ENCODE data around the gene BZW2.
A peak's percentile ranks its signal among the peaks of the same experiment; 100 is the strongest.

The BZW2 gene
- 35.2 to 42.1 reads per million in 2 donors for total RNA-seq

DNA sequence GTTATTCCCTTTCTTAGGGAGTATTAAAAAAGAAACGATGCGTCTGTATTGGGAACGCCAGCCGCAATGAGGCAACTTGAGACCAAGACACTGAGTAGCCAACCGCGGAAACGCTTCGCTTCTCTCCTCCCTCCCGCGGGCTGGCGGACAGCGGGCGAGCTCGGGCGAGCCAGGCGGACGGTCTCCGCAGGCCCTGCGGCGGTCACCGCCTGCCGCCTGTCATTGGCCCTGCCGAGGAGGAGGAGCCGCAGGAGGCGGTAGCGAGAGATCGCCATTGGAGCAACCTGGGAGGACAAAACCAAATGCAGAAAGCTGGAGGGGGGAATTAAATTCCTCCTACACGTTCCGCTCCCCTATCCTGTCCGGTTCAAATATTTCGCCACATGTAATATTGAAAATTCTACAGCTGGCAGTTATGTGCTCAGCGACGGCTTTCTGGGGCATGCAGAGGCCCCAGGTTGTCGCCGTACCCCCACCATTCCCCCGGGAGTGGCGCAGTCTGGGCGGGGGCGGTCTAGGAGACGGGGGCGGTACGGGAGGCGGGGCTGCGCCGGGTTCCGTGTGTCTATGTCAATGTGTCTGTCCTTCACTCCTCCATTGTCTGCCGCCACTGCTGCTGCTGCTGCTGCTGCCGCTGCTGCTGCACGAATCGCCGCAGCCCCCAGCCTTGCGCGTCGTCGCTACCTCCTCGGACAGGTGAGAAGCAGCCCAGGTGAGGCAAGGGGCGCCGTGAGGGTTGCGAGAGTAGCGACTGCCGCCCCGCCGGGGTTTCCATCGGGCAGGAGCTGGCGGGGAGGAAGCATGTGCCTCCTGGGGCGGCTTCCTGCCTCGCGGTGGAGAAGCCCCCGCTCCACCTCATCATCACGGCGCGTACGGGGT, at the start of gene BZW2, which contains the start of gene ANKMY2:
TSS of gene BZW2 (plus strand) at position 589 of the 879 bp plus-strand sequence. CDS start 19,263 bp downstream, outside the sequence.
TSS of gene ANKMY2 (minus strand) at position 162 of the 879 bp plus-strand sequence. CDS start 181 bp downstream, outside the sequence.
- DNase-seq = peak; percentile 83

DNA sequence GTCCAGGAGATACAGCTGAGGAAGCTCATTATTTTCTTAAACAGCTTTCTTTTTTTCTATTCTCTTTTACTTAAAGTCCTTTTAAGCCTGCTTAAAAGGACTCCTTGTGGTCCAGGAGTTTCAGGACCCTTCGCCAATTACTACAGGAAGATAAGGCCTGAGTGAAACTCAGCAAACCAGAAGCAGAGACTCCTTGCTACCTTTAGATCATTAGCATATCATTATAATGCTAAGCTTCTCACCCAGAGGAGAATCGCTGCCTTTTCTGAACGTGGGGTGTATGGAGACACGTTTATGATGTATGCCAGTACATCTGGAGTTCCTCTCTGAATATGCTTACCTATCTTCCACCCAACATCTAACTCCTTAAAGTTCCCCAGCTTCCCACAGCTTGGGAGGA, 48.0 kb upstream of the BZW2 start:
- DNase-seq = no peak

DNA sequence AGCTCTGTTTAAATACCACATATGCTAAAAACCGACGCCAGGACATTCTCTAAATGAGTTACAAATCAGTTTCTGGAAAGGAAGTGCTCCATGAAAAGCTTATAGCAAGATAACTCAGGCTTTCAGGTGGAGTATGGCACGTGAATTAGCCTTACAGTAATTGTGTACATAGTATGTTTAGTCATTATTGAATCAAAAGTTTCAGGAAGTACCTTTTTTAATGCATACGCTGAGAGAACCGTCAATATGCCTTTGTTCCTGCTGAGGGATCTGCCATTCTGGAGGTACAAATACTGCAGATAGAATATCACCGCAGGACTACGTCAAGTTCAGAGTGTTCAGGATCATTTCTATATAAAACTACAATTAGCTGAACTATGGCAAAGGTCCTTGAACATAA, 46.1 kb upstream of the BZW2 start:
- DNase-seq = no peak

DNA sequence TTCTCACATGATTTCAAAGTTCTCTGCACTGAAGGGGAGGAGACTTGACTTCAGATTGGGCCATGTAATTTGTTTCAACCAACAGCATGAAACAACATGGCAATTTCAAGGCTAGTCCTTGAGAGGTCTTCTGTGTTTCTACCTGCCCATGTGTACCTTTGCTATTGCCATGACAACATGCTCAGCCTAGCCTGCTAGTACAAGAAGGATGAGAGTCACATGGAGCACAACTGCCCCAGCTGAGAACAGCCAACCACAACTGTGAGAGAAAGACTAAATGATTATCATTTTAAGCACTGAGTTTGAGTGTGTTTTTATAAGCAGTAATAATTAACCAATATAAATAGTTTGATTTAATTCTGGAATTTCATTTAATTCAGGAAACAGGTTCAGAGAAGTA, 42.3 kb upstream of the BZW2 start:
- no peak for DNase-seq

DNA sequence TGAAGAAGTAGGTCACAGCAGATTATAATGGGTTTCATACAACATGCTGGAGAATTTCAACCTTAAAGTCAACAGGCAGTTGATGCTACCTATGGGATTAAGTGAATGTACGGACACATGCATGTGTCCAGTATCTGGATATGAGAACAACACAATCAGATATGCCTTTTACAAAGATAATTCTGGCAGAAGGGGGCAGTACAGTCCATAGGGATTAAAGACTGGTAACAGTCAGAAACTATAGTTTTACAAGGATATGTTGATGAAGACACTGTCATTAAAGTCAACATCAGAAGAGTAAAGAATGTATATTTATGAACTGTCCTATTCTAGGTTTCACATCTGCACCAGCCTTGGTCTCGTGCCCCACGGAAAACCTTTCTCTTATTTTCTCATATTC, 41.9 kb upstream of the BZW2 start:
- DNase-seq = no peak

DNA sequence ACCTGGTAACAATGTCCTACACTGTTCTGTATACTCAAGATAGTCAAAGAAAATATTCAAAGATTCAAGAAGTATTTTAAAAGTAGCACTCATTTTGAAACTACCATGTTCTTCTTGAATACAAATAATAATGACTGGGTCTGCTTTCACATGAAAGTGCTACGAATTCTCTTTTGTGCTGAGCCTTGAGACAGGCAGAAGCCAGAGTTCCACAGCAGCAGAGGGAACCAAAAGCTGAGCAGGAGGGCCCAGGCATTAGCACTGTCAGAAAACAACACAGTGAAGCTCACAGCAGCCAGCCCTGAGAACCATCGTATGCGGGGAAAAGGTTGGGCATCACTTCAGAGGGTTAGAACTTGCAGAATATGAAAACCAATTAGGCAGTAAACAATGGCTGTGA, 39.3 kb upstream of the BZW2 start:
- no peak for DNase-seq

DNA sequence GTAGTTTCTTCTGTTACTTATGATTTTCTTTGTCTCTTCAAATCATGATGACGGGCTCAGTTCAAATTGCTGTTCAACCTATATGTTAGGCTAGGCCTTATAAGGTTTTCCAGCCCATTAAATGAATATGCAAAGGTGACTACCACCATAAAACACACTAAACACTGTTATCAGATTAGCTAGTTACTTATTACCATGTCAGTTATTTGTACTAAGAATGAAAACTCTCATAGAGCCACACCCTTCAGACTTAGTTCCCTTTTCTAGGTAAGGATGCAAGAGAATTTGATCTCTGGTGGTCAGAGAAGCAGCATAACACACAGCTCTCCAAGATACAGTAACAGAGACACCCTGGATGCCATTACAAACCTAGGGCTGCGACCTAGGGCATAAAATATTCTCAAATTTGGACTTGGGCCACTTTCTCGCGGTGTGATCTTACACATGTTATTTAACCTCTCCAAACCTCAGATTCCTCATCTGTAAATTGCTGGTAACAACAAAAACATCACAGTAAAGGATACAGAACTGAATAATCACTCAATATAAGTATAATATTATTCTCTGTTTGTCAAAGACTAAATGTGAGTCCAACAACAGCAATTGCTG, 36.0 kb upstream of the BZW2 start:
- DNase-seq = no peak

DNA sequence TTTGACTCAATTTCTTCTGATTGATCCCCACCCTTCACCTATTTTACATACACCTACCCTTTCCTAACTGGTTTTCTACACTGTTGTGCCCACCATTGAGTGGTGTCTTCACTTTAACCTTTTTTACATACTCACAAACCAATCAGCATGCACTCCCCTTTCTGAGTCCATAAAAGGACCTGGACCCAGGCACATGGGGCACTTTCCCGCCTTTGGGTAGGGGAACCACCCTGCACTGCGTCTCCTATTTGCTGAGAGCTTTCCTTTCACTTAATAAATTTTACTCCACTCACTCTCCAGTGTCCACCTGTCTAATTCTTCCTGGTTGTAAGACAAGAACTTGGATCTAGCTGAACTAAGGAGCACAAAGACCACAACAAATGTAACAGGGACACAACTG, 34.3 kb upstream of the BZW2 start:
- no peak for DNase-seq

DNA sequence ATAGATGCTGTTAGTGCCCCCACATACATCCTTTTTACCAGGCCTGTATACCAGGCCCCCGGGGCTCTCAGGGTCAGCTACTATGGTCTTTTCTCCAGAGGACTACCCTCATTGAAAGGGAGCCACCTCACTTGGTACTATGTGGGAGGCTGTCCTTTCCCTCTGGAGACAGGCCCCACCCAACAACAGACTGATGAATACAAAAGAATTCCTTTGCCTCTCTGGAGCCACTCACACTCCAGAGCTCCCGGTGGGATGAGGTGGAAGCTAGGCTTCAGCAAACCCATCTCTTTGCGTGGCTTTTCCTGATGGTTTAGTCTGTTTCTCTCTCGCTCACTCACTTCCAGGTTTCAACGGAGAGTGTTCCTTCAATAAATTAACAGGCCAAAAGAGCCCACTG, 30.8 kb upstream of the BZW2 start:
- DNase-seq = no peak

DNA sequence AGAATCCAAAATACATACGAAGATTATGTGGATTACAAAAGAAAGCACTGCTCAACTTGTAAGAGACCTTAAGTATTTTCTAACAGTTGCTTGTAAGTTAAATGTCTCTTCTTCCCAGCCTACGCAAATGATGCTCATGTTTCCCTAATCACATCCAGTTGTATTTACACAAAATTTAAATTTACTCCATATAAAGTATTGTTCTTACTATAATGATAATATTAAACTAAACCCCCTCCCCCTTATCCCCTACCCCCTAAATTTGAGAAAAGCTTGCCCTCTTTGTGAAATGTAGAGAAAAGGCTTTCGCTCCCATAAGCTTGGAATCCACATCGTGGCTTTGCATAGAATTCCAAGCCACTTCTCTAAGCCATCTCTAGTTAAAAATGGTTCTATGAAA, 29.9 kb upstream of the BZW2 start:
- no peak for DNase-seq

DNA sequence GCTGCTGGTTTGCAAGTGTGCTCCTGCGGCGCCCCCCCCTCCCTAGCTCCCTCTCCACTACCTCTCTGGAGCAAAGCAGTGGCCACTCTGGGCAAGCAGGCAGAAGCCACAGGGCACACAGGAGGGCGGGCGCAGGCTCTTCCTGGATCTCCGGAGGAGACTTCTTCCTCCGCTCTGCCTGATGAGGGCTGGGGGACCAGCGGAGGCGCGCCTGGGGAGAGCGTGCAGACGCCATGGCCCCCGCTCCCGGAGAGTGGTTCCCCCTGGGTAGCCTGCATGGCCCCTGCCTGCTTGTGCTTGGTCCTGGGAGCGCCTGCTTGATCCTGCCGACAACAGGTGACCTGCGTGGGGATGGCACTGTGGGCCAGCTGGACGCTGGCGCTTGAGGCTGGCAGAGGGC, 29.4 kb upstream of the BZW2 start:
- DNase-seq = no peak

DNA sequence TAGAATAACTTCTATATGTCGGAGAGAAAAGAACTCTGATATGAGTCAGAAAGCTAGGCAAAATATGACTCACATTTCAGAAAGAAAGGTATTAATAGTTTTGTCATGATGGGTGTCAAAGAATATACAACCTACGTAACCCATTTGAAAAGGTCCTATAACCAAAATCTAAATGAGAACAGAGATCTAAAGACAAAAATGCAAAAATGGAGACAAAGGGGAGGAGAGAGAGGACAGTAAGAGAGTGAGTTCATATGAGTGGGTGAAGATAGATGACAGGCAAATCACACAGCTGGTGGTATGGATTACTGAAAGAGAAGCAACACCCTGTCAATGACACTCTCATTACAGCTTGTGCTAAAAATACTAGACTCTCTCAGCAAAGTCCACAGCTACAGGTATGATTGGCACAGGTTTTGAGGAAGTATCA, 26.0 kb upstream of the BZW2 start:
- no peak for DNase-seq

DNA sequence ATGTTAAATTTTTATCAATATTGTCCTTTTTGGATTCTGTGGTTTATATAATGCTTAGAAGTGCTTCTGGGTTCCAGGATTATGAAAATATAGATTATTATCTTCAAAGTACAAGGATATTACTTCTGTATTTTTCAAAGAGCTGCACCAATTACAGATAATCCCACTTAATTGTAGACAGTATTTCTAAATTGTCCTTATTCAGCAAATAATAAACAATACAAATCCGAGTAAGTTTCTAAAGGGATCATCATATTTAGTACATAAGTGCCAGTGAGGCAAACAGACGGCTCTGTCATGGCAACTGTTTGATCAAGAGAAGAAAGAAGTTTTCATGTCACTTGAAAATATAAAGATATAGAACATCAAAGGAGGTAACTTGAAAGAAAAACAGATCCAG, 19.6 kb upstream of the BZW2 start:
- no peak for DNase-seq

DNA sequence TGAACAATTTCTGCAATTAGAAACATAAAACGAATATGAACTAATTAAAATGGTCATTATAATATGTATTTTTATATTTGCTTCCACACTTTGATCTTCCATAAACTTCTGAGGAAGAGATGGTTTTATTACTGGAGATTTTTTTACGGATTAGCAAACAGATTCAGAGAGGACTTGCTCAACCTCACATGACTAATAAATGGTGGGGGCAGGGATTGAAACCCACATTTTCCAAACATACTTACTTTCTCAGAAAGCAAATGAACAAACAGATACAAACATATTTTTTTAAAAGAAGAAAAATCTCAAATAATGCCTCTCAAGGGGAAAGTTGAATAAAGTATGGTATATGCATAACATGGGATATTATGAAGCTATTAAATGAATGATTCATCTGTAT, 18.7 kb upstream of the BZW2 start:
- DNase-seq = no peak

DNA sequence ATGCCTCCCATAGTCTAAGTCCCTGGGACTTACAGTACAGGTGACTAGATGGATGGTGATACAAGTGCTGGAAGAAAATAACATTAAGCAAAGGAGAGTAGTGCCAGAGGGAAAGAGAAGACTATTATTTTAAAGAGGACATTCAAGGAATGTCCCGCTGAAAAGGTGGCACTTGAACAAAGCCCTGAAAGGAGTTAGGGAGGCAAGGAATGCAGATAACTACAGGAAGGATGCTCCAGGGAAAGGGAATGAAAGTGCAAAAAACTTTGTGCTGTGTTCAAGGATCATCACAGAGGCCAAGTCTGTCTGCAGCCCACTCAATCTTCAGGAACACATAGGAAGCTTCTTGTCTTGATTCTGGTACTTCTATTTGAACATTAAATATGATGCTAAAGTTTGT, 15.3 kb upstream of the BZW2 start:
- DNase-seq = no peak

DNA sequence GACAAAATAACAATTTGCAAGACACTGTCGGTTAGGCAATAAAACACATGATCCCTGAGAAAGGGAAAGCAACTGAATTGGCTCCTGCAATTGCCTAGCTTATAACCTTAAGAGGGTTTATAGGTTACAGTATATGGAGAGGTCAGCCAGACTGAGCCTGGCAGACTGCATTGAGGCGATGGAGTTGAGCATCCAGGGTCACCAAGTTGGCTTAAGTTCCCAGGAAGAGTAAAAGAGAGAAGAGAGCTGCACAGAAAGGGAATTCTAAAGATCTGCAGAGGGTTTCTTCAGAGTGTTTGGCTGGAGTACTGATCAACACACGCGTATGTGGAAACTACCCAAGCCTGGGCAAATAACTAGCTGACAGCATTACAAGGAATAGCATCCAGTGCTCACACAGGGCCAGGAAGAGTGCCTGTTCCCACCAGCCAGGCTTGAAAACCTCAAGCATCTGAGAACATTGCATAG, 11.7 kb upstream of the BZW2 start:
- no peak for DNase-seq

DNA sequence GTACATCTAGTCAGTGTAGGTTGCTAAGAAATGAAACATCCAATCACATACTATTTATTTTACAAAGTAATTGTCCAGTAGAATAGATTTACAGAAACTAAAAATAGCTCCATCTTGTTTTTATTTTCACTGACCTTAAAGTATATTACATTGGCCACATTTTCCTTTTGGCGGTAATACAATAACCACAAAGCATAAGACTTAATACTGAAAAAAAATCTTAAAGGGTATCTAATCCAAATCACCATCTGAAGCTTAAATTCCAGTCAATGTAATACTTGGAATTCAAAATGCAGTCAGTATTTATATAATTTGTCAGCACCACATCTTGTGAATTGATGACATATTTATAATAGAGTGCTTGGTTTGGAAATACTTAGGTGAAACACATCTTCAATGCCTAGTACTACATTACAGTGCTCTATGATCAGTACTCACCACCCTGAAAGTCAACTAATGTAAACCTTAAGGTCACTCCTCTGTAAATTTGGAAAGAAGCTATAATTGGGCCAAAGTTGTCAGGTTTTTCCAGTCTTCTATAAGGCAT, 9.4 kb upstream of the BZW2 start:
- DNase-seq = no peak

DNA sequence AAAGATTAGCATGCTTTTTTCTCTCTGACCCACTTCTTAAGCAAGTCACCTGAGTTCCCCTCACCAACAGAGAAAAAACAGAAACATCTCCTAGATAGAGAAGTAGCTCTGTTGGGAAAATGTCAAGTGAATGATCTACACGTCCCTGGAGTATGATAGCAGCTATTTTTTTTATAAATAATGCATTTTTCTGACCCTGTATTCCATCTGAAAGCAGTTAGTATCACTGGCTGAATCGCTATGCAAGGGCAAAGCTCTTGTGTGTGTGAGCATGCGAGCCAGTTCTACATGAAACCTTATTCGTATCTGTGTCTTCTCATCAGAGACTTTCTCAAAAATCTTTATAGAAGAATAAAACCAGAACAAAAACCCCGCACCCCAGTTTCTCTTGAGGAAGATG, 8.6 kb upstream of the BZW2 start:
- DNase-seq = no peak

DNA sequence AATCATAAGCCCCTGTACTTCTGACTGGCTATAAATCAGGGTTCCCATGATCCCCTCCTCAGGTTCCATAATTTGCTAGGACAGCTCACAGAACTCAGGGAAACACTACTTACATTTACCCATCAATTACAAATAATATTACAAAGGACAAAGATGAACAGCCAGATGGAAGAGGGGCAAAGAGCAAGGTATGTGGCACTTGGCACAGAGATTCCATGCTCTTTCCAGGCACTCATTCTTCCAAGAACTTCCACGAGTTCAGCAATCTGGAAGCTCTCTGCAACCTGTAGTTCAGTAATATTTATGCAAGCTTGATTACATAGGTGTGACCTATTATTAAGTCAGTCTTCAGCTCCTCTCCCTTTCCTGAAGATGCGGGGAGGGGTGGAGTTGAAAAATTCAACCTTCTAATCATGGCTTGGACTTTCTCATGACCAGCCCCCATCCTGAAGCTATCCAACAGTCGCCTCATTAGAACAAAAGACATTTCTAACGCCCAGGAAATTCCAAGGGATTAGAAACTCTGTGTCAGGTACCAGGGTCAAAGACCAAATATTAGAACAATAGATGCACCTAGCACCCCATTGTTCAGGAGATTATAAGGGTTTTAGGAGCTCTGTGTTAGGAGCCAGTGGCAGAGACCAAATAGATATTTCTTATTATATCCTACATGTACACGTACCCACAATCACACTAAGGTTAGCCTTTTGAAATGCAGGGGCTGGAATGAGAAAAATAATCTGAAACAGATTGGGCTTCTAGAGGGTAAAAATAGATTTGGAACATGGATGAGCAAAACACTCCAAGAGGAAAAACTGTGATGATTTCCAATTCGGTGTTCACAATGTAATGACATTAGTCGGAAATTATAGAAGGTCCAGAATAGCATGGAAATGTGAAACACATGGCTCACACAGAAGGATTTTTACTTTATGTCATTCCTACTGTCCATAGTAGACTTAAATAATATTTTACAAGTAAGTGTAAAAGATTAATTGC, 7.4 kb upstream of the BZW2 start:
- no peak for DNase-seq

DNA sequence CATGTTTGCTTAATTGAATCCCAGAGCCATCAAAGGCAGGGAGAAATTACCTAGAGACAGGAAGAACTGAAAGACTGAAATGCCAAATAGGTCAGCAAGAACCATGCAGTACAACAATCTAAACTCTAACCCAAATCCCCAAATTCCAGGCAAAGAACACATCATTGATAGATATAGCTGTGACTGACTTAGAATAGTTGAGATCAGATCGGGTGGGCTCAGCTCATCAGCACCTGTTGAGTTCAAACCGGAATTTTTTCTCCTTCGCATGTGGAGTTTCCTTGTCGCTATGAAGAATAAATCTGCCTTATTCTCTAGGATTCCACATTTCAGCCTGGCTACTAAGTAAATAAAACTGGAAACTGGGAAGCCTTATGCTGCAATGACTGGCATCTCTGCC, 1.8 kb upstream of the BZW2 start:
- no peak for DNase-seq

DNA sequence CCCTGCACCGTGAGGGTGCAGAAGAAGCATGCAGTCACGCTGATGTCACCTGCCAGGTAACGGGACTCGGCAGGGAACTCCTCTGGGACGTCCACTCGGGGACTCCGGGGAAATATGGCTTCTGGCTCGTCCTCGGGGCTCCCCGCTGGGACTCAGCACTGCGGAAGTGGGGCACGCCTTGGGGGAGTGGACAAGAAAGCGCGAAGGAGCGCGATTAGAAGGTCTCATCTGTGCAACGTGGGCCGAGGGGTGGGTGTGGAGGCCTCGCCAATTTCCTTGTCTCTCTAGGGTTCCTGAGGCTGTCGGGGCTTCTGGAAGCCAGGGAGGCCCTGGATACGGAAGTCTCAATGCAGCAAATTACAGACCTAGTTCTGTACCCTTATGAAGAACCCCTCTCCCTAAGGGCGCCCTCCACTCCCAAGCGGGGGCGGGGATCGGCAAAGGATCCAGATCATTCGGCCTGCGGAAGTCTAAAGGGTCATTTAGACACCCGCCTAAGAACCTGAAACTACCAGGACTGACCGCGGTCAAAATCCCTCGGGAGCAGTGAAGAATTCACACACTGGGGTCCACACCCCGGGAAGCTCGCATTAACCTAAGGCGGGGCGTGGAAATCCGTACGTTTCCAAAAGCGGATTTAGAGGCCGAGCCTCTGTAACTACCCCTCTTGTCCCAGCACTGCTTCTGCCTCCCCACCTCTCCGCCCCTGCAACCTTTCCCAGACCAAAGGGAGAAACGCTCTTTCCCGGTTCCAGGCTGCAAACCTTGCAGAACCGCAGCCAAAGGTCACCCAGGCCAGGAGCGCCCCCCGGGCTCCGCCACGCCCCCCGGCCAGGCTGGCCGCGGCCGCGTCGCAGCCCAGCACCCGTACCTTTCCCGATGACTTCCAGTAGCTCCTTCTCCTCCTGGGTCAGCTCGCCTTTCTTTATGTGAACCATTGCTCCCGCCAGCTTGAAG, 1.1 kb upstream of the BZW2 start:
- DNase-seq = peak; percentile 52

Data from T-helper 9 cell (primary cell).